GM12865 (cell line): ENCODE measurements around the gene PTPRK.

Source experiments
- DNase-seq: peaks from one replicate; pipeline ENCODE4 v3.0.0; 2010; ENCODE audit warnings: low read depth
- H3K4me3 ChIP-seq: 2 replicates; pipeline ENCODE4 v1.5.1; 2011; ENCODE audit warnings: mild to moderate bottlenecking, low read depth, low read length, control low read depth
- CTCF ChIP-seq: IDR thresholded peaks from 2 replicates; pipeline ENCODE4 v1.5.1; 2011; ENCODE audit warnings: low read length, control low read depth, low read depth, inconsistent platforms; ENCODE audit not compliant: insufficient read depth; ENCODE audit errors: missing control alignments

PTPRK gene

GRCh38 chr6:128371136-128371535 lies 149.3 kb downstream of the PTPRK start:
- TF ChIP-seq CTCF: no peak
- H3K4me3 ChIP-seq: no peak overlapping the region
- DNase-seq: no peak

- no peak for DNase-seq
Measured at GRCh38 chr6:128370072-128370471, 150.3 kb downstream of the PTPRK start.

GRCh38 chr6:128368213-128368944 lies 152.0 kb downstream of the PTPRK start:
- DNase-seq: no peak
- TF ChIP-seq CTCF: no peak
- no peak overlapping the region for H3K4me3 ChIP-seq

More at GRCh38 chr6:128370072-128370471, 150.3 kb downstream of the PTPRK start:
- no peak overlapping the region for H3K4me3 ChIP-seq
- no peak for TF ChIP-seq CTCF

- no peak for TF ChIP-seq CTCF
- no peak for DNase-seq
- no peak overlapping the region for H3K4me3 ChIP-seq
Measured at GRCh38 chr6:128367437-128367836, 153.0 kb downstream of the PTPRK start.

- TF ChIP-seq CTCF: no peak
- H3K4me3 ChIP-seq: no peak overlapping the region
- no peak for DNase-seq
Measured at GRCh38 chr6:128365520-128366160, 154.8 kb downstream of the PTPRK start.

GRCh38 chr6:128364766-128365519 lies 155.5 kb downstream of the PTPRK start:
- TF ChIP-seq CTCF: no peak
- no peak overlapping the region for H3K4me3 ChIP-seq
- no peak for DNase-seq
